Adrenal gland (tissue), 5 donors: ENCODE results near the gene KIF9.

ENCODE experiments used
- CTCF ChIP-seq, 6 experiments: fragments of 450-650 bp in 4 of 6; fragments of 200-600 bp in 2 of 6; sonication (generic) in 1 of 6; IDR thresholded peaks; 1 replicate in 5 of 6; 2 replicates in 1 of 6; pipeline versions ENCODE4 v1.5.1 to v1.8.0; 2016 to 2021; ENCODE audit warnings: antibody characterized with exemption in 6 of 6, mild to moderate bottlenecking in 2 of 6, moderate library complexity in 1 of 6
- POLR2A ChIP-seq, 2 donors: fragments of 450-650 bp; IDR thresholded peaks; one replicate each; pipeline ENCODE4 v1.6.1; 2017; ENCODE audit warnings: antibody characterized with exemption in 2 of 2, mild to moderate bottlenecking in 2 of 2, moderate library complexity in 1 of 2
- donor health status: DM: no; HTN: no; CAD: no.

GRCh38 chr3:47259114-47259513 is 23.5 kb downstream of the KIF9 start:
- TF ChIP-seq CTCF (IDR thresholded peaks at IDR 0.05) (no peak), POLR2A (IDR thresholded peaks at IDR 0.05) (no peak)
